Ishikawa (cell line): ENCODE data around the gene RFESD.

ENCODE experiments used
- CEBPB ChIP-seq: IDR thresholded peaks from 2 replicates; pipeline ENCODE4 v1.6.1; 2012
- CREB1 ChIP-seq: IDR thresholded peaks from 2 replicates; pipeline ENCODE4 v1.6.1; 2012; ENCODE audit warnings: low read depth
- EGR1 ChIP-seq: IDR thresholded peaks from 2 replicates; pipeline ENCODE4 v1.6.1; 2012
- EP300 ChIP-seq: IDR thresholded peaks from 2 replicates; pipeline ENCODE4 v1.6.1; 2012; ENCODE audit warnings: borderline replicate concordance
- FOXM1 ChIP-seq: IDR thresholded peaks from 2 replicates; pipeline ENCODE4 v1.6.1; 2012; ENCODE audit warnings: low read depth, borderline replicate concordance
- MAX ChIP-seq: IDR thresholded peaks from 2 replicates; pipeline ENCODE4 v1.6.1; 2012
- NFIC ChIP-seq: IDR thresholded peaks from 2 replicates; pipeline ENCODE4 v1.6.1; 2012
- RAD21 ChIP-seq: IDR thresholded peaks from 2 replicates; pipeline ENCODE4 v1.6.1; 2012; ENCODE audit warnings: low read depth
- REST ChIP-seq: IDR thresholded peaks from 2 replicates; pipeline ENCODE4 v1.6.1; 2012; ENCODE audit warnings: low read depth, mild to moderate bottlenecking
- TAF1 ChIP-seq: IDR thresholded peaks from 2 replicates; pipeline ENCODE4 v1.6.1; 2012; ENCODE audit warnings: low read depth, mild to moderate bottlenecking
- TCF12 ChIP-seq: IDR thresholded peaks from 2 replicates; pipeline ENCODE4 v1.6.1; 2012; ENCODE audit warnings: low read depth
- TEAD4 ChIP-seq: IDR thresholded peaks from 2 replicates; pipeline ENCODE4 v1.6.1; 2012
- USF1 ChIP-seq: IDR thresholded peaks from 2 replicates; pipeline ENCODE4 v1.6.1; 2012
- YY1 ChIP-seq: IDR thresholded peaks from 2 replicates; pipeline ENCODE4 v1.6.1; 2012; ENCODE audit warnings: low read depth
- ZBTB7A ChIP-seq: IDR thresholded peaks from 2 replicates; pipeline ENCODE4 v1.6.1; 2012; ENCODE audit warnings: low read depth

Gene RFESD

GRCh38 chr5:95667061-95667618 lies 20.6 kb downstream of the RFESD start:
- TF ChIP-seq MAX (no peak), ZBTB7A (no peak), EP300 (no peak), YY1 (no peak), NFIC (no peak)

- TF ChIP-seq CREB1 (no peak), TEAD4 (no peak), EGR1 (no peak), EP300 (no peak), MAX (no peak), RAD21 (no peak), ZBTB7A (no peak), CEBPB (no peak), USF1 (no peak), NFIC (no peak), REST (no peak)
Observed at GRCh38 chr5:95667678-95668077, 21.1 kb downstream of the RFESD start.

GRCh38 chr5:95668216-95668615 lies 21.6 kb downstream of the RFESD start:
- TF ChIP-seq CREB1 = no peak
- TF ChIP-seq YY1 = no peak

- TF ChIP-seq CEBPB = no peak
- no peak for TF ChIP-seq EP300
- no peak for TF ChIP-seq USF1
- no peak for TF ChIP-seq ZBTB7A
- no peak for TF ChIP-seq RAD21
Observed at GRCh38 chr5:95668728-95669127, 22.2 kb downstream of the RFESD start.

- no peak for TF ChIP-seq REST
- no peak for TF ChIP-seq CEBPB
- TF ChIP-seq ZBTB7A = no peak
- no peak for TF ChIP-seq TAF1
- no peak for TF ChIP-seq RAD21
- no peak for TF ChIP-seq TCF12
- no peak for TF ChIP-seq TEAD4
- no peak for TF ChIP-seq MAX
- no peak for TF ChIP-seq YY1
- TF ChIP-seq FOXM1 = no peak
- TF ChIP-seq EP300 = no peak
- TF ChIP-seq USF1 = no peak
- no peak for TF ChIP-seq NFIC
- no peak for TF ChIP-seq EGR1
- TF ChIP-seq CREB1 = no peak
Observed at GRCh38 chr5:95669540-95669939, 23.0 kb downstream of the RFESD start.

- no peak for TF ChIP-seq EP300
- TF ChIP-seq ZBTB7A = no peak
- TF ChIP-seq TAF1 = no peak
- TF ChIP-seq USF1 = no peak
- TF ChIP-seq RAD21 = no peak
- TF ChIP-seq YY1 = no peak
- no peak for TF ChIP-seq CREB1
- TF ChIP-seq NFIC = no peak
- no peak for TF ChIP-seq REST
- no peak for TF ChIP-seq EGR1
- TF ChIP-seq FOXM1 = no peak
- no peak for TF ChIP-seq TEAD4
Observed at GRCh38 chr5:95669985-95670384, 23.4 kb downstream of the RFESD start.
